ENCODE data around the gene FARS2. TPM values are rescaled to one million over a fixed set of nuclear protein-coding genes. Genes with fewer than 3 reads are reported as not detected.

FARS2 gene
- total and polyA plus RNA-seq, 2 of the 13 experiments (the other 11 are each of a cell fraction or from before 2014, with no cell fraction given) = 15.4 to 26.0 TPM

DNA sequence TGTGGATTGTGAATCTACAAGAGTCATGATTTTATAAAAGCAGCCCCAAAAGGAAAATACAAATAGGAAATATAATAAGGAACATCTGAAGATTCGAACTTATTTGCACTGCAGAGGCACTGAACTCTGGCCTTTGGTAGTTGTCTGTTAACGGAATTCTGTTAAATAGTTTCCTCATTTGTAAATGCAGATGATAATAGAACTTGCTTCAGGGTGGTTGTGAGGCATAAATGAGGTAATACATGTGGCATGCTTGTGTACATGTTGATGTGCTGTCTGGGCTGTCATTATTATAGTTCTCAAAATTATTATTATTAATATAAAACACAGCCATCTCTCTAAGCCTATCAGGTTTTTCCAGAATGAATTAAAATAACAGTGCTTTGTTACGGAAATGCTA lies 443.4 kb downstream of the FARS2 start:
- Histone ChIP-seq H3K4me2 (ENCODE audit: low read depth, low read length) (no peak overlapping the region), H4K20me1 (ENCODE audit: insufficient read depth, low read length) (no peaks in the 10 kb centered on the region), H3K4me3 (replicated peaks in 1 of 3; ENCODE audit: insufficient read depth in 1 of 3, low read depth in 2 of 3, low read length in 3 of 3) (no peak overlapping the region), H3K27me3 (ENCODE audit: control insufficient read depth in 1 of 2, insufficient read depth in 2 of 2, low read length in 2 of 2) (no peaks in the 10 kb centered on the region), H2AFZ (ENCODE audit: low read length) (no peak overlapping the region), H3K9me3 (ENCODE audit: low read length) (no peaks in the 10 kb centered on the region), H3K27ac (ENCODE audit: extremely low read length, insufficient read depth, low read length) (no peak overlapping the region), H3K9ac (ENCODE audit: insufficient read depth, low read depth, low read length) (no peak overlapping the region), H3K36me3 (replicated peaks in 1 of 2; ENCODE audit: control insufficient read depth in 1 of 2, insufficient read depth in 2 of 2, low read length in 2 of 2) (no peaks in the 10 kb centered on the region), H3K4me1 (ENCODE audit: insufficient read depth, low read length) (peaks cover 7% of the 10 kb centered on the region; the same call in 1 of the 2 replicates), H3K79me2 (ENCODE audit: insufficient read depth, low read length) (no peaks in the 10 kb centered on the region)
- WGBS (ENCODE audit: low lambda C conversion rate) = 78% methylated on average over 3 of the region's 3 CpGs
- TF ChIP-seq, protein P1, sequence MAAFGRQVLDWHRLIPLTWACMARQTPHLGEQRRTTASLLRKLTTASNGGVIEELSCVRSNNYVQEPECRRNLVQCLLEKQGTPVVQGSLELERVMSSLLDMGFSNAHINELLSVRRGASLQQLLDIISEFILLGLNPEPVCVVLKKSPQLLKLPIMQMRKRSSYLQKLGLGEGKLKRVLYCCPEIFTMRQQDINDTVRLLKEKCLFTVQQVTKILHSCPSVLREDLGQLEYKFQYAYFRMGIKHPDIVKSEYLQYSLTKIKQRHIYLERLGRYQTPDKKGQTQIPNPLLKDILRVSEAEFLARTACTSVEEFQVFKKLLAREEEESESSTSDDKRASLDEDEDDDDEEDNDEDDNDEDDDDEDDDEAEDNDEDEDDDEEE (CRISPR knock-in tag; IDR thresholded peaks at IDR 0.05) = no peak
- TF ChIP-seq ZNF12 (CRISPR knock-in tag; IDR thresholded peaks at IDR 0.05) (no peak), HNRNPLL (IDR thresholded peaks at IDR 0.05; ENCODE audit: low read depth, low read length, poor library complexity, severe bottlenecking) (no peak), ZNF333 (CRISPR knock-in tag; IDR thresholded peaks at IDR 0.05; ENCODE audit: borderline replicate concordance) (no peak), PRMT3 (CRISPR knock-in tag; IDR thresholded peaks at IDR 0.05; ENCODE audit: borderline replicate concordance, low read depth) (no peak), THAP11 (CRISPR knock-in tag; IDR thresholded peaks at IDR 0.05) (no peak), PHF20 (CRISPR knock-in tag; IDR thresholded peaks at IDR 0.05) (no peak), KDM6A (CRISPR knock-in tag; IDR thresholded peaks at IDR 0.05; ENCODE audit: low read depth) (no peak), MZF1 (CRISPR knock-in tag; IDR thresholded peaks at IDR 0.05; ENCODE audit: borderline replicate concordance) (no peak), STAG1 (CRISPR knock-in tag; IDR thresholded peaks at IDR 0.05) (no peak), ZNF292 (CRISPR knock-in tag; IDR thresholded peaks at IDR 0.05; ENCODE audit: borderline replicate concordance, low read depth) (no peak), GATAD2A (CRISPR knock-in tag; IDR thresholded peaks at IDR 0.05) (no peak), ZNF773 (CRISPR knock-in tag; IDR thresholded peaks at IDR 0.05; ENCODE audit: borderline replicate concordance) (no peak), ZNF841 (CRISPR knock-in tag; IDR thresholded peaks at IDR 0.05; ENCODE audit: borderline replicate concordance) (no peak), FOXK2 (IDR thresholded peaks at IDR 0.05) (no peak)
- TF ChIP-seq, protein P2, sequence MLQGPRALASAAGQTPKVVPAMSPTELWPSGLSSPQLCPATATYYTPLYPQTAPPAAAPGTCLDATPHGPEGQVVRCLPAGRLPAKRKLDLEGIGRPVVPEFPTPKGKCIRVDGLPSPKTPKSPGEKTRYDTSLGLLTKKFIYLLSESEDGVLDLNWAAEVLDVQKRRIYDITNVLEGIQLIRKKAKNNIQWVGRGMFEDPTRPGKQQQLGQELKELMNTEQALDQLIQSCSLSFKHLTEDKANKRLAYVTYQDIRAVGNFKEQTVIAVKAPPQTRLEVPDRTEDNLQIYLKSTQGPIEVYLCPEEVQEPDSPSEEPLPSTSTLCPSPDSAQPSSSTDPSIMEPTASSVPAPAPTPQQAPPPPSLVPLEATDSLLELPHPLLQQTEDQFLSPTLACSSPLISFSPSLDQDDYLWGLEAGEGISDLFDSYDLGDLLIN (CRISPR knock-in tag; IDR thresholded peaks at IDR 0.05; ENCODE audit: borderline replicate concordance) = no peak
- TF ChIP-seq, protein P3, sequence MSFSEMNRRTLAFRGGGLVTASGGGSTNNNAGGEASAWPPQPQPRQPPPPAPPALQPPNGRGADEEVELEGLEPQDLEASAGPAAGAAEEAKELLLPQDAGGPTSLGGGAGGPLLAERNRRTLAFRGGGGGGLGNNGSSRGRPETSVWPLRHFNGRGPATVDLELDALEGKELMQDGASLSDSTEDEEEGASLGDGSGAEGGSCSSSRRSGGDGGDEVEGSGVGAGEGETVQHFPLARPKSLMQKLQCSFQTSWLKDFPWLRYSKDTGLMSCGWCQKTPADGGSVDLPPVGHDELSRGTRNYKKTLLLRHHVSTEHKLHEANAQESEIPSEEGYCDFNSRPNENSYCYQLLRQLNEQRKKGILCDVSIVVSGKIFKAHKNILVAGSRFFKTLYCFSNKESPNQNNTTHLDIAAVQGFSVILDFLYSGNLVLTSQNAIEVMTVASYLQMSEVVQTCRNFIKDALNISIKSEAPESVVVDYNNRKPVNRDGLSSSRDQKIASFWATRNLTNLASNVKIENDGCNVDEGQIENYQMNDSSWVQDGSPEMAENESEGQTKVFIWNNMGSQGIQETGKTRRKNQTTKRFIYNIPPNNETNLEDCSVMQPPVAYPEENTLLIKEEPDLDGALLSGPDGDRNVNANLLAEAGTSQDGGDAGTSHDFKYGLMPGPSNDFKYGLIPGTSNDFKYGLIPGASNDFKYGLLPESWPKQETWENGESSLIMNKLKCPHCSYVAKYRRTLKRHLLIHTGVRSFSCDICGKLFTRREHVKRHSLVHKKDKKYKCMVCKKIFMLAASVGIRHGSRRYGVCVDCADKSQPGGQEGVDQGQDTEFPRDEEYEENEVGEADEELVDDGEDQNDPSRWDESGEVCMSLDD (CRISPR knock-in tag; IDR thresholded peaks at IDR 0.05; ENCODE audit: borderline replicate concordance) = no peak
- BruUV-seq (replicated peaks) = no TSS peak
- intact Hi-C loops (cut with micrococcal nuclease; ENCODE audit: unreplicated experiment) (no loop called here), in situ Hi-C loops (cut with HindIII; ENCODE audit: extremely low pct_ligation_motif_present, low pct_unique_long_range_greater_than_20kb) (no loop called here)
- ATAC-seq (no peak), DNase-seq (ENCODE audit: low spot score) (no peak), FAIRE-seq (no peak)
- CTCF ChIA-PET (ENCODE audit: low intra/inter-chr PET ratio, low total read pairs) = no interaction called here
- POLR2A ChIA-PET = no interaction called here

Data from HepG2 (cell line).